T-cell (primary cell): Measurements from ENCODE around the gene CIAO3. TPM values are rescaled to one million over a fixed set of nuclear protein-coding genes. Genes with fewer than 3 reads are reported as not detected.

Source experiments
- ATAC-seq, 4 experiments: fragments of 200-7000 bp in 3 of 4; fragments of 150-1000 bp in 1 of 4; cut with Tn5 transposase; replicated peaks in 1 of 4; 1 replicate in 3 of 4; 2 replicates in 1 of 4; pipeline ENCODE4 v1.10.0; 2021; ENCODE audit warnings: moderate library complexity in 3 of 4, mild to moderate bottlenecking in 2 of 4, moderate number of reproducible peaks in 1 of 4
- CTCF ChIA-PET, 2 donors: fragments of 300-600 bp; sonication (Branson Sonifier 250); formaldehyde crosslinking; loops; one replicate each; lab custom pipeline; 2022; ENCODE audit warnings: antibody characterized with exemption in 2 of 2; lab: Charles Lee
- POLR2A ChIA-PET, 2 donors: fragments of 300-600 bp; sonication (Branson Sonifier 250); formaldehyde crosslinking; loops; one replicate each; lab custom pipeline; 2022; ENCODE audit warnings: antibody characterized with exemption in 2 of 2; lab: Charles Lee
- DNase-seq, 35 experiments: peaks; one replicate each; pipeline versions ENCODE4 v3.0.0 to v3.0.0-alpha.2; 2013 to 2023
- H3K27ac ChIP-seq: one replicate; pipeline ENCODE4 v1.5.1; 2013; ENCODE audit warnings: low read length
- H3K27me3 ChIP-seq, 2 experiments: replicated peaks in 1 of 2; 1 replicate in 1 of 2; 2 replicates in 1 of 2; pipeline versions ENCODE4 v1.6.1 to v1.7.0; 2013; ENCODE audit warnings: low read length in 1 of 2, mixed read lengths in 1 of 2; ENCODE audit not compliant: control insufficient read depth in 2 of 2, insufficient read depth in 2 of 2; ENCODE audit errors: extremely low read depth in 1 of 2
- H3K36me3 ChIP-seq, 2 donors: 1 replicate in 1 of 2; 2 replicates in 1 of 2; pipeline versions ENCODE4 v1.6.1 to v1.7.0; 2013; ENCODE audit warnings: low read length in 1 of 2; ENCODE audit not compliant: control insufficient read depth in 2 of 2, insufficient read depth in 1 of 2; ENCODE audit errors: extremely low read depth in 1 of 2
- H3K4me1 ChIP-seq, 2 experiments: 1 replicate in 1 of 2; 2 replicates in 1 of 2; pipeline versions ENCODE4 v1.6.1 to v1.7.0; 2013; ENCODE audit warnings: low read length in 2 of 2, mixed read lengths in 1 of 2; ENCODE audit not compliant: insufficient read depth in 2 of 2, control insufficient read depth in 1 of 2; ENCODE audit errors: extremely low read depth in 1 of 2
- H3K4me3 ChIP-seq, 2 donors: 1 replicate in 1 of 2; 2 replicates in 1 of 2; pipeline versions ENCODE4 v1.5.1 to v1.7.0; 2013; ENCODE audit warnings: mild to moderate bottlenecking in 2 of 2, low read length in 1 of 2, moderate library complexity in 1 of 2; ENCODE audit not compliant: control insufficient read depth in 1 of 2; ENCODE audit errors: extremely low read depth in 1 of 2
- H3K9me3 ChIP-seq: 2 replicates; pipeline ENCODE4 v1.7.0; 2013
- H3K27ac Mint-ChIP-seq, 2 donors: one replicate each; pipeline ENCODE4 v1.8.0; 2020 to 2021; ENCODE audit warnings: mild to moderate bottlenecking in 2 of 2, mixed read lengths in 2 of 2
- H3K27me3 Mint-ChIP-seq, 2 donors: one replicate each; pipeline ENCODE4 v1.8.0; 2021 to 2022; ENCODE audit warnings: mixed read lengths in 2 of 2
- H3K36me3 Mint-ChIP-seq: one replicate; pipeline ENCODE4 v1.8.0; 2021; ENCODE audit warnings: mixed read lengths
- H3K4me1 Mint-ChIP-seq, 3 donors: one replicate each; pipeline ENCODE4 v1.8.0; 2020 to 2022; ENCODE audit warnings: mixed read lengths in 3 of 3, mild to moderate bottlenecking in 1 of 3
- H3K4me3 Mint-ChIP-seq, 3 donors: one replicate each; pipeline ENCODE4 v1.8.0; 2020 to 2022; ENCODE audit warnings: mild to moderate bottlenecking in 3 of 3, mixed read lengths in 3 of 3, moderate library complexity in 3 of 3
- H3K9me3 Mint-ChIP-seq, 3 donors: one replicate each; pipeline ENCODE4 v1.8.0; 2020 to 2022; ENCODE audit warnings: mixed read lengths in 3 of 3
- WGBS: methylation state at CpG from one replicate; pipeline ENCODE4 v1.1.5; 2013; ENCODE audit warnings: missing lambda C conversion rate; ENCODE audit not compliant: insufficient coverage; 5-methylcytosine and 5-hydroxymethylcytosine counted together
- total RNA-seq, 35 experiments: library from RNA in 6 of 35; stranded (reverse) in 6 of 35; fragments of 120-200 nt in 1 of 35; gene quantifications; one replicate each; pipeline versions ENCODE4 v1.2.1 to v1.2.4 and lab custom pipeline; 2013 to 2026

Gene CIAO3
- total RNA-seq, 5 donors from 2014 or later (not counting 1 experiment from before 2014, with no cell fraction given) = 36.2 to 69.1 (median 58.6) TPM

DNA sequence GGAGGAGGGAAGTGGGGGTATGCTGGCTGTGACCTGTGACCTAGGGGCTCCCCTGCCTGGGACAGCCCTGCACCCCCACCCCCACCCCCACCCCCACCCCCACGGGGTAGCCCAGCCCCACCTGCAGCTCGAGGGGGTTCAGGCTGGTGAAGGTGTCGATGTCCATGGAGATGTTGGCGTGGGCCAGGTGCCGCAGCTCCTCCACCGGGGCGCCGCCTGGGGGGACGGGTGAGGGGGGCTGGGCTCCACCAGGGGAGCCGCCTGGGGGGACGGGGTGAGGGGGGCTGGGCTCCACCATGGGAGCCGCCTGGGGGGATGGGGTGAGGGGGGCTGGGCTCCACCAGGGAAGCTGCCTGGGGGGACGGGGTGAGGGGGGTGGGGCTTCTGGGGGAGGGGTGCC is 29.6 kb upstream of the CIAO3 start:
- ChIA-PET CTCF (no interaction called here), POLR2A (no interaction called here)
- Mint-ChIP-seq H3K9me3 (no peaks in the 10 kb centered on the region), H3K36me3 (no peaks in the 10 kb centered on the region), H3K4me3 (no peak overlapping the region), H3K4me1 (no peaks in the 10 kb centered on the region), H3K27ac (no peak overlapping the region), H3K27me3 (peaks cover 0 to 4% of the 10 kb centered on the region in 2 donors)
- H3K27ac ChIP-seq = no peak overlapping the region
- no peak for DNase-seq
- ATAC-seq = no peak
- no peaks in the 10 kb centered on the region for H3K4me1 ChIP-seq
- H3K27me3 ChIP-seq = peaks cover 0 to 40% of the 10 kb centered on the region in 2 experiments
- WGBS = no CpG with 5 or more reads among the region's 13 CpGs
- no peaks in the 10 kb centered on the region for H3K9me3 ChIP-seq
- no peak overlapping the region for H3K4me3 ChIP-seq
- H3K36me3 ChIP-seq = no peaks in the 10 kb centered on the region

DNA sequence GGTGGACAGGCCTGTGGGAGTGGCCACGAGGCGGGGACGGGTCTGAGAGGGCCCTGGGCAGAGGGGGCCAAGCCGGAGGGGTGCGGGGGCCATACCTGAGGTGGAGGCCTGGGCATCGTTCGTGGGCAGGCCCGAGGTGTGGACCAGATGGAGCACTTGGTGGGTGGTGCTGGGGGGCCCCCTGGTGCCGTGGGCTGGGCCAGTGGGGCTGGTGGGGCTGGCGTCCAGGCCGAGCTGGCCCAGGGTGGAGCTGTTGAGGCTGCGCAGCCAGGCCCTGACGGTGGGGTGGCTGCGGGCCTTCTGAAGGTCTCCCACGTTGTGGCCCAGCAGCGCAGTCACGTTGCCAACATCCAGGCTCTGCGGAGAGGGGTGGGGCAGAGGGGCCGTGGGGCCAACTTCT is 29.1 kb upstream of the CIAO3 start:
- Histone ChIP-seq H3K27ac (no peak overlapping the region), H3K4me1 (no peaks in the 10 kb centered on the region), H3K4me3 (no peak overlapping the region), H3K36me3 (no peaks in the 10 kb centered on the region), H3K9me3 (no peaks in the 10 kb centered on the region), H3K27me3 (peaks cover 0 to 35% of the 10 kb centered on the region in 2 experiments)
- ATAC-seq (no peak), DNase-seq (no peak)
- Mint-ChIP-seq H3K4me1 (no peaks in the 10 kb centered on the region), H3K9me3 (no peaks in the 10 kb centered on the region), H3K27me3 (peaks cover 0 to 4% of the 10 kb centered on the region in 2 donors), H3K4me3 (no peak overlapping the region), H3K27ac (no peak overlapping the region), H3K36me3 (no peaks in the 10 kb centered on the region)
- ChIA-PET CTCF (no interaction called here), POLR2A (no interaction called here)
- 87% methylated on average over 16 of the region's 19 CpGs for WGBS

DNA sequence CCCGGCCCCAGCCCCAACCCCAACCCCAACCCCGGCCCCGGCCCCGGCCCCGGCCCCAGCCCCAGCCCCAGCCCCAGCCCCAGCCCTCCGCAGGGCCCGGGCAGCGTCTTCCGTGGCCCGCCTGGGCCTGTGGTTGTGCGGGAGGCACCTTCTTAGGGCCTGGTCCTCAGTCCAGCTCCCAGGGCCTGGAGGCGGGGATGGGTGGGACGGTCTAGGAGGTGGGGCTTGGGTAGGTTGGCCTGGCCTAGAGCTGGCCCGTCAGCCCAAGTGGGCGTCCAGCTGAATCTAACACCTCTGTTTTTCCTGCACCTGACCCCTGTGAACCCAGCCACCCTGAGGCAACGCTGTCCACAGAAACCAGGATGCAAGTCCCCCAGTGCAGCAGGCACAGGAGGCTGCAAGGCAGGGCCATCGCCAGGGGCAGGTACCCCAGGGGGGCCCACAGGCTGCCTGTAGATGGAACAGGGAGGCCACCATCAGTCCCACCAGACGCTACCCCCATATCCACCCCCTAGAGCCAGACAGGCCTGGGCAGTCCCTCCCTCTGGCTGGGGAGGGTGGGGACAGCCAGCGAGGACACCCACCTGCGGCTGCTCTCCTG is 28.5 kb upstream of the CIAO3 start:
- H3K9me3 Mint-ChIP-seq = no peaks in the 10 kb centered on the region
- CTCF ChIA-PET = no interaction called here
- peaks cover 0 to 4% of the 10 kb centered on the region in 2 donors for H3K27me3 Mint-ChIP-seq
- H3K36me3 ChIP-seq = no peaks in the 10 kb centered on the region
- H3K27ac ChIP-seq = no peak overlapping the region
- no peaks in the 10 kb centered on the region for H3K4me1 Mint-ChIP-seq
- no peaks in the 10 kb centered on the region for H3K36me3 Mint-ChIP-seq
- H3K27ac Mint-ChIP-seq = no peak overlapping the region
- H3K4me1 ChIP-seq = no peaks in the 10 kb centered on the region
- POLR2A ChIA-PET = no interaction called here
- H3K27me3 ChIP-seq = peaks cover 0 to 37% of the 10 kb centered on the region in 2 experiments
- WGBS = 71% methylated on average over 8 of the region's 20 CpGs
- no peak overlapping the region for H3K4me3 ChIP-seq
- H3K9me3 ChIP-seq = no peaks in the 10 kb centered on the region
- no peak overlapping the region for H3K4me3 Mint-ChIP-seq
- no peak for ATAC-seq
- DNase-seq = no peak

- ATAC-seq (no peak), DNase-seq (no peak)
- Histone ChIP-seq H3K27ac (no peak overlapping the region), H3K4me3 (no peak overlapping the region), H3K27me3 (peaks cover 0 to 41% of the 10 kb centered on the region in 2 experiments), H3K4me1 (no peaks in the 10 kb centered on the region), H3K36me3 (no peaks in the 10 kb centered on the region), H3K9me3 (no peaks in the 10 kb centered on the region)
- Mint-ChIP-seq H3K4me1 (no peaks in the 10 kb centered on the region), H3K36me3 (no peaks in the 10 kb centered on the region), H3K27ac (no peak overlapping the region), H3K27me3 (peaks cover 0 to 4% of the 10 kb centered on the region in 2 donors), H3K9me3 (no peaks in the 10 kb centered on the region), H3K4me3 (no peak overlapping the region)
- ChIA-PET POLR2A (no interaction called here), CTCF (no interaction called here)
- WGBS = 70% methylated on average over 11 of the region's 21 CpGs
Measured at GRCh38 chr16:768428-768827, 27.6 kb upstream of the CIAO3 start.

GRCh38 chr16:767743-768235 is 27.0 kb upstream of the CIAO3 start:
- H3K4me3 ChIP-seq = no peak overlapping the region
- H3K4me1 ChIP-seq = no peaks in the 10 kb centered on the region
- ChIA-PET CTCF (no interaction called here), POLR2A (no interaction called here)
- ATAC-seq (no peak), DNase-seq (no peak)
- Mint-ChIP-seq H3K9me3 (no peaks in the 10 kb centered on the region), H3K4me3 (no peak overlapping the region), H3K27me3 (peaks cover 0 to 4% of the 10 kb centered on the region in 2 donors), H3K36me3 (no peaks in the 10 kb centered on the region), H3K4me1 (no peaks in the 10 kb centered on the region), H3K27ac (no peak overlapping the region)
- 57% methylated on average over 2 of the region's 38 CpGs for WGBS
- no peaks in the 10 kb centered on the region for H3K36me3 ChIP-seq
- H3K27me3 ChIP-seq = peaks cover 0 to 46% of the 10 kb centered on the region in 2 experiments
- no peaks in the 10 kb centered on the region for H3K9me3 ChIP-seq
- H3K27ac ChIP-seq = no peak overlapping the region

DNA sequence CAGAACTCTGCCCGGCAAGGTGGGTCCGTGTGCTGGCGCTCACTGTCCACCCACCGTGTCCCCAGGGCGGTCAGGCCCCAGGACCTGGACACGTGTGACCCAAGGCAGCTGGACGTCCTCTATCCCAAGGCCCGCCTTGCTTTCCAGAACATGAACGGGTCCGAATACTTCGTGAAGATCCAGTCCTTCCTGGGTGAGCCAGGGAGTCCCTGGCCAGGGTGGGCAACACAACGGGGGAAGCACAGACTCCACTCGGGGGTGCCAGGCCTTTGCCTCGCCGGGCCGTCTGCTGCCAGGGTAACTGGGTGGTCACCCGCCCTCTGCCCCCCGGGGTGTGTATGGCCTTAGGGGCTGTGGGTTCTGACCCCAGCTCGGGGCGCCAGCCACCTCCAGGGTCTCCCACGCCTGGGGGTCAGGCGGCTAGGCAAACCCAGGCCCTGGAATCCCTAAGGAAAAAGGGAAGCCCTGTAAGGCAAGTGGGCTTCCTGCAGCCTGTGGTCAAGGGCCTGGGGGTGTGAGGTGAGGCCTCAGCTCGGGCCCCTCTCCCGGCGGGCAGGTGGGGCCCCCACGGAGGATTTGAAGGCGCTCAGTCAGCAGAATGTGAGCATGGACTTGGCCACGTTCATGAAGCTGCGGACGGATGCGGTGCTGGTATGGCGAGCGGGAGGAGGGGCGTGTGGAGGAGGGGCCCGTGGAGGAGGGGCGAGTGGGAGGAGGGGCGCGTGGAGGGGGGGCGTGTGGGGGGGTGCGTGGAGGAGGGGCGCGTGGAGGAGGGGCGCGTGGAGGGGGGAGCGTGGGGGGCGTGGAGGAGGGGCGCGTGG is 26.2 kb upstream of the CIAO3 start:
- ATAC-seq (no peak), DNase-seq (no peak)
- H3K36me3 ChIP-seq = no peaks in the 10 kb centered on the region
- H3K4me1 Mint-ChIP-seq = no peaks in the 10 kb centered on the region
- H3K4me3 ChIP-seq = no peak overlapping the region
- H3K9me3 Mint-ChIP-seq = no peaks in the 10 kb centered on the region
- H3K4me3 Mint-ChIP-seq = no peak overlapping the region
- CTCF ChIA-PET = no interaction called here
- no peaks in the 10 kb centered on the region for H3K9me3 ChIP-seq
- H3K27ac ChIP-seq = no peak overlapping the region
- no peak overlapping the region for H3K27ac Mint-ChIP-seq
- POLR2A ChIA-PET = no interaction called here
- no peaks in the 10 kb centered on the region for H3K36me3 Mint-ChIP-seq
- H3K27me3 ChIP-seq = peaks cover 0 to 45% of the 10 kb centered on the region in 2 experiments
- peaks cover 0 to 4% of the 10 kb centered on the region in 2 donors for H3K27me3 Mint-ChIP-seq
- 70% methylated on average over 30 of the region's 48 CpGs for WGBS
- H3K4me1 ChIP-seq = no peaks in the 10 kb centered on the region
